RWPE2 (cell line): ENCODE results near the gene COL27A1.

Experiments used
- ATAC-seq: fragments of 200-7000 bp; cut with Tn5 transposase; 3 replicates; pipeline ENCODE4 v1.9.1; 2021; ENCODE audit warnings: low read depth
- DNase-seq: peaks from one replicate; pipeline ENCODE4 v3.0.0-alpha.2; 2020; ENCODE audit warnings: low spot score
- H3K27ac ChIP-seq: fragments of 450-650 bp; 2 replicates; pipeline ENCODE4 v1.5.1; 2017; ENCODE audit warnings: mild to moderate bottlenecking; ENCODE audit not compliant: poor library complexity, severe bottlenecking
- H3K27me3 ChIP-seq: fragments of 250-450 bp; sonication (Bioruptor Pico); 2 replicates; pipeline ENCODE4 v1.5.1; 2021; ENCODE audit warnings: mild to moderate bottlenecking, moderate library complexity; ENCODE audit not compliant: insufficient read depth, poor library complexity, severe bottlenecking
- H3K36me3 ChIP-seq: fragments of 250-450 bp; sonication (Bioruptor Pico); 2 replicates; pipeline ENCODE4 v1.5.1; 2020; ENCODE audit warnings: low read depth, mild to moderate bottlenecking, moderate library complexity
- H3K4me1 ChIP-seq: fragments of 250-450 bp; sonication (Bioruptor Pico); 2 replicates; pipeline ENCODE4 v1.5.1; 2021; ENCODE audit warnings: mild to moderate bottlenecking, moderate library complexity; ENCODE audit not compliant: insufficient read depth, poor library complexity, severe bottlenecking
- H3K4me3 ChIP-seq: fragments of 250-450 bp; sonication (Bioruptor Pico); 2 replicates; pipeline ENCODE4 v1.5.1; 2021; ENCODE audit warnings: mild to moderate bottlenecking, moderate library complexity; ENCODE audit not compliant: severe bottlenecking
- H3K9me3 ChIP-seq: fragments of 250-450 bp; sonication (Bioruptor Pico); 2 replicates; pipeline ENCODE4 v1.5.1; 2021; ENCODE audit warnings: mild to moderate bottlenecking, moderate library complexity; ENCODE audit not compliant: severe bottlenecking
- CTCF ChIP-seq: fragments of 450-650 bp; IDR thresholded peaks from one replicate; pipeline ENCODE4 v1.5.1; 2017; ENCODE audit warnings: mild to moderate bottlenecking, moderate library complexity; ENCODE audit not compliant: poor library complexity, severe bottlenecking

The COL27A1 gene

DNA sequence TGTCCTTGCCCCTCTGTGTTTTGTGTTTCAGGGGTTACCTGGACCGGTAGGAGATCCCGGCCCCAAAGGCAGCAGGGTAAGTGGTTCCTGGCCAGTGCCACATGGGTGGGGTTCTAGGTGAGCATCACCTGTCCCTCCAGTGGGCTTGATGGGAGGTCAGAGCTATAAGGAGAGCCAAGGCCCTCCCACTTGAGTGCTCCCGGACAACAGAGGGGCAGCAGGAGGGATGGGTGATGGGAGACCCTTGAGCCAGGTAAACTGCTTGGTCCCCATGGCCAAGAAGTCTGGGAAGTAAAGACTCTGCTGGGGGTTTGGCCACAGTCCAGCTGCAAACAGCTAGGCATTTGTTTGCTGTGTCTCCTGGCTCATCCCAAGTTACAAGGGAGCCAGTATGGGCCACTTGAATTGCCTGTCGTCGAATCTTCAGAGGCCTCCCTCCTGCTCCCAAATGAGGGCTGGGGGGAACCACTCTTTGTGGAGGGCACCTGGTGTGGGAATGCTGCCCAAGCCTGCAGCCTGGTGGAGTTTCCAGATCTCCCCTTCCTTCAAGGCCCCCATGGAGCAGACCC, 51.0 kb downstream of the COL27A1 start:
- DNase-seq: no peak

GRCh38 chr9:114207034-114207810, 51.9 kb downstream of the COL27A1 start:
- Histone ChIP-seq H3K9me3 (no peaks in the 10 kb centered on the region), H3K27me3 (no peaks in the 10 kb centered on the region), H3K4me3 (no peak overlapping the region), H3K27ac (no peak overlapping the region), H3K36me3 (peaks cover 4% of the 10 kb centered on the region; the same call in 1 of the 2 replicates), H3K4me1 (no peaks in the 10 kb centered on the region)
- DNase-seq (no peak), ATAC-seq (peak; percentile 47; the same call in 2 of the 3 replicates)
- no peak for TF ChIP-seq CTCF

More for the DNA sequence above, 51.0 kb downstream of the COL27A1 start:
- peaks cover 4% of the 10 kb centered on the region; the same call in 1 of the 2 replicates for H3K36me3 ChIP-seq
- H3K4me1 ChIP-seq: no peaks in the 10 kb centered on the region
- H3K27ac ChIP-seq: no peak overlapping the region
- H3K4me3 ChIP-seq: no peak overlapping the region
- TF ChIP-seq CTCF: no peak
- H3K27me3 ChIP-seq: no peaks in the 10 kb centered on the region
- H3K9me3 ChIP-seq: no peaks in the 10 kb centered on the region
- no peak for ATAC-seq

DNA sequence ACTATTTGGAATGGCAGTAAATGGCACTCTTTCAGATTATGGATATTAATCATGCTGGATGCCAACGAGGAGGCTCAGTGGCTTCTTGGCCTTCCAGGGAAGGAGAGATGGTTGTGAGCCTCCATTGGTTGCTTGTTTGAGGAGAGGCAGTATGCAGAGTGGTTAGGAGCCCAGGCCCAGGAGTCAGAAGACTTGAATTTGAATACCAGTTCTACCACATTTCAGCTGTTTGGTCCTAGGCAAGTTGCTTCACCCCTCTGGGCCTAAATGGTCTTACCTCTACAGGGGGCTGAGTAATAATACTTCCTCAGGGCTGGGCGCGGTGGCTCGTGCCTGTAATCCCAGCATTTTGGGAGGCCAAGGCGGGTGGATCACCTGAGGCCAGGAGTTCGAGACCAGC, 52.5 kb downstream of the COL27A1 start:
- H3K36me3 ChIP-seq: peaks cover 4% of the 10 kb centered on the region; the same call in 1 of the 2 replicates
- no peaks in the 10 kb centered on the region for H3K27me3 ChIP-seq
- ATAC-seq: no peak

GRCh38 chr9:114209151-114209550, 53.8 kb downstream of the COL27A1 start:
- ATAC-seq (no peak), DNase-seq (no peak)
- no peaks in the 10 kb centered on the region for H3K9me3 ChIP-seq
- no peaks in the 10 kb centered on the region for H3K4me1 ChIP-seq
- H3K4me3 ChIP-seq: no peak overlapping the region
- no peak overlapping the region for H3K27ac ChIP-seq
- no peak for TF ChIP-seq CTCF
- H3K27me3 ChIP-seq: no peaks in the 10 kb centered on the region
- peaks cover 4% of the 10 kb centered on the region; the same call in 1 of the 2 replicates for H3K36me3 ChIP-seq

More for the DNA sequence above, 52.5 kb downstream of the COL27A1 start:
- no peak for TF ChIP-seq CTCF
- DNase-seq: no peak
- H3K27ac ChIP-seq: no peak overlapping the region
- H3K4me1 ChIP-seq: no peaks in the 10 kb centered on the region
- H3K4me3 ChIP-seq: no peak overlapping the region
- H3K9me3 ChIP-seq: no peaks in the 10 kb centered on the region

- DNase-seq (no peak), ATAC-seq (no peak)
- Histone ChIP-seq H3K9me3 (no peaks in the 10 kb centered on the region), H3K27ac (no peak overlapping the region), H3K4me1 (peaks cover 3% of the 10 kb centered on the region), H3K36me3 (peaks cover 4% of the 10 kb centered on the region; the same call in 1 of the 2 replicates), H3K4me3 (no peak overlapping the region), H3K27me3 (no peaks in the 10 kb centered on the region)
- TF ChIP-seq CTCF: no peak
Measured at GRCh38 chr9:114210136-114210535, 54.8 kb downstream of the COL27A1 start.
